Body of pancreas (tissue), 4 donors: Measurements from ENCODE around the gene DNAH6.

Experiments
- POLR2A ChIP-seq, 3 donors: fragments of 450-650 bp; IDR thresholded peaks; one replicate each; pipeline ENCODE4 v1.6.1; 2016; ENCODE audit warnings: antibody characterized with exemption in 3 of 3, mild to moderate bottlenecking in 2 of 3
- TF ChIP-seq, protein P1 (sequence below), 7 experiments: fragments of 450-650 bp in 4 of 7; fragments of 200-600 bp in 3 of 7; sonication (generic) in 3 of 7; IDR thresholded peaks; one replicate each; pipeline ENCODE4 v1.5.1; 2016 to 2019; ENCODE audit warnings: antibody characterized with exemption in 7 of 7

DNA sequence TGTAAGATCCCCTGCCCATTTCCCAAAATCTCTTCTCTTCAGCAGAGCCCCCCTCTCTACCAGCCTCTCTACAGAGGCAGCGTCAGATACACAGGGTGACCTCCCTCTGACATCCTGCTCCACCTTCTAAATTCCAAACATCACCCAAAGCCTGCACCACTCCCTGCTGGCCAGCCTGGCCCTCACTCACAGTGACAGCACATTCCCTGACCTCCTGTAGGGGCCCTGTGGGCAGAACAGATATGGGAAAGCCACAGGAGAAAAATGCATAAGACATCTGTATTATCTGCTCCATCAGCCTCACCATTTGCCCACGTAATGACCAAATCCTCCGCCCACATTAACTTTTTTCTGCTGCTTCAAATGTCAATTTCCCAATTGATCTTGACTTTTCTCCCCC, 324.0 kb downstream of the DNAH6 start:
- TF ChIP-seq, protein P1, sequence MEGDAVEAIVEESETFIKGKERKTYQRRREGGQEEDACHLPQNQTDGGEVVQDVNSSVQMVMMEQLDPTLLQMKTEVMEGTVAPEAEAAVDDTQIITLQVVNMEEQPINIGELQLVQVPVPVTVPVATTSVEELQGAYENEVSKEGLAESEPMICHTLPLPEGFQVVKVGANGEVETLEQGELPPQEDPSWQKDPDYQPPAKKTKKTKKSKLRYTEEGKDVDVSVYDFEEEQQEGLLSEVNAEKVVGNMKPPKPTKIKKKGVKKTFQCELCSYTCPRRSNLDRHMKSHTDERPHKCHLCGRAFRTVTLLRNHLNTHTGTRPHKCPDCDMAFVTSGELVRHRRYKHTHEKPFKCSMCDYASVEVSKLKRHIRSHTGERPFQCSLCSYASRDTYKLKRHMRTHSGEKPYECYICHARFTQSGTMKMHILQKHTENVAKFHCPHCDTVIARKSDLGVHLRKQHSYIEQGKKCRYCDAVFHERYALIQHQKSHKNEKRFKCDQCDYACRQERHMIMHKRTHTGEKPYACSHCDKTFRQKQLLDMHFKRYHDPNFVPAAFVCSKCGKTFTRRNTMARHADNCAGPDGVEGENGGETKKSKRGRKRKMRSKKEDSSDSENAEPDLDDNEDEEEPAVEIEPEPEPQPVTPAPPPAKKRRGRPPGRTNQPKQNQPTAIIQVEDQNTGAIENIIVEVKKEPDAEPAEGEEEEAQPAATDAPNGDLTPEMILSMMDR (IDR thresholded peaks at IDR 0.05), result no peak
- no peak for TF ChIP-seq POLR2A (IDR thresholded peaks at IDR 0.05)
